H9 (cell line): ENCODE measurements around the gene RAD51. TPM values are rescaled to one million over a fixed set of nuclear protein-coding genes. Genes with fewer than 3 reads are reported as not detected.

Experiments
- DNase-seq: peaks from one replicate; pipeline ENCODE4 v3.0.0-alpha.2; 2017
- H2AFZ ChIP-seq: one replicate; pipeline ENCODE4 v1.6.1; 2013; ENCODE audit warnings: mild to moderate bottlenecking, low read length, control low read depth, moderate library complexity
- H2AK5ac ChIP-seq: 2 replicates; pipeline ENCODE4 v1.6.1; 2013; ENCODE audit warnings: low read length, control low read depth, mixed read lengths; ENCODE audit not compliant: insufficient read length
- H2BK120ac ChIP-seq: one replicate; pipeline ENCODE4 v1.6.1; 2013; ENCODE audit warnings: low read depth, mild to moderate bottlenecking, low read length, control low read depth, inconsistent platforms; ENCODE audit not compliant: poor library complexity, severe bottlenecking
- H2BK12ac ChIP-seq: 2 replicates; pipeline ENCODE4 v1.6.1; 2013; ENCODE audit warnings: low read length, control low read depth, mixed read lengths, low read depth; ENCODE audit not compliant: insufficient read length
- H2BK15ac ChIP-seq: 2 replicates; pipeline ENCODE4 v1.6.1; 2013; ENCODE audit warnings: low read depth, low read length, control low read depth
- H2BK20ac ChIP-seq: one replicate; pipeline ENCODE4 v1.6.1; 2013; ENCODE audit warnings: low read depth, mild to moderate bottlenecking, low read length, control low read depth, inconsistent platforms; ENCODE audit not compliant: poor library complexity, severe bottlenecking
- H2BK5ac ChIP-seq: 2 replicates; pipeline ENCODE4 v1.6.1; 2013; ENCODE audit warnings: low read length, control low read depth, mixed read lengths; ENCODE audit not compliant: insufficient read length
- H3K14ac ChIP-seq: 2 replicates; pipeline ENCODE4 v1.6.1; 2013; ENCODE audit warnings: low read length, control low read depth; ENCODE audit not compliant: insufficient read depth
- H3K18ac ChIP-seq: 2 replicates; pipeline ENCODE4 v1.6.1; 2013; ENCODE audit warnings: low read depth, mild to moderate bottlenecking, mixed read lengths, low read length, control low read depth; ENCODE audit not compliant: insufficient read length
- H3K23ac ChIP-seq: 2 replicates; pipeline ENCODE4 v1.6.1; 2013; ENCODE audit warnings: low read length, control low read depth, mixed read lengths, low read depth; ENCODE audit not compliant: insufficient read length
- H3K23me2 ChIP-seq: 2 replicates; pipeline ENCODE4 v1.6.1; 2013; ENCODE audit warnings: low read depth, mild to moderate bottlenecking, mixed read lengths, low read length, control low read depth; ENCODE audit not compliant: insufficient read length, poor library complexity, severe bottlenecking
- H3K27ac ChIP-seq: 2 replicates; pipeline ENCODE4 v1.5.1; 2013; ENCODE audit warnings: low read length, control low read depth, mixed read lengths, low read depth; ENCODE audit not compliant: insufficient read length
- H3K27me3 ChIP-seq: 2 replicates; pipeline ENCODE4 v1.6.1; 2013; ENCODE audit warnings: low read length, control low read depth, inconsistent platforms; ENCODE audit not compliant: insufficient read depth
- H3K4ac ChIP-seq: 2 replicates; pipeline ENCODE4 v1.6.1; 2013; ENCODE audit warnings: low read depth, mild to moderate bottlenecking, control low read depth, inconsistent platforms, low read length, moderate library complexity
- H3K4me1 ChIP-seq: 2 replicates; pipeline ENCODE4 v1.6.1; 2013; ENCODE audit warnings: low read length, control low read depth, inconsistent platforms; ENCODE audit not compliant: insufficient read depth
- H3K4me2 ChIP-seq: 2 replicates; pipeline ENCODE4 v1.6.1; 2013; ENCODE audit warnings: low read length, control low read depth, mixed read lengths; ENCODE audit not compliant: insufficient read length, insufficient read depth
- H3K56ac ChIP-seq: 2 replicates; pipeline ENCODE4 v1.6.1; 2013; ENCODE audit warnings: low read depth, mild to moderate bottlenecking, mixed read lengths, low read length, control low read depth; ENCODE audit not compliant: insufficient read length
- H3K79me1 ChIP-seq: 2 replicates; pipeline ENCODE4 v1.6.1; 2013; ENCODE audit warnings: low read depth, mild to moderate bottlenecking, moderate library complexity, low read length, control low read depth, inconsistent platforms; ENCODE audit not compliant: insufficient read depth, poor library complexity, severe bottlenecking
- H3K79me2 ChIP-seq: 2 replicates; pipeline ENCODE4 v1.6.1; 2013; ENCODE audit warnings: low read length, control low read depth, inconsistent platforms; ENCODE audit not compliant: insufficient read depth
- H3K9ac ChIP-seq: 2 replicates; pipeline ENCODE4 v1.6.1; 2013; ENCODE audit warnings: low read length, control low read depth, mixed read lengths; ENCODE audit not compliant: insufficient read length; ENCODE audit errors: extremely low read depth
- H3K9me3 ChIP-seq: one replicate; pipeline ENCODE4 v1.6.1; 2013; ENCODE audit warnings: low read depth, low read length, inconsistent platforms; ENCODE audit not compliant: control insufficient read depth
- H3T11ph ChIP-seq: one replicate; pipeline ENCODE4 v1.6.1; 2013; ENCODE audit warnings: mild to moderate bottlenecking, low read length, control low read depth, inconsistent platforms
- H4K20me1 ChIP-seq: one replicate; pipeline ENCODE4 v1.6.1; 2013; ENCODE audit not compliant: control insufficient read depth, insufficient read length, insufficient read depth
- H4K5ac ChIP-seq: 2 replicates; pipeline ENCODE4 v1.6.1; 2013; ENCODE audit warnings: low read depth, mild to moderate bottlenecking, mixed read lengths, low read length, control low read depth; ENCODE audit not compliant: insufficient read length
- H4K8ac ChIP-seq: replicated peaks from 2 replicates; pipeline ENCODE4 v1.6.1; 2013; ENCODE audit warnings: low read length, control low read depth, mixed read lengths, low read depth; ENCODE audit not compliant: insufficient read length
- H4K91ac ChIP-seq: 2 replicates; pipeline ENCODE4 v1.6.1; 2013; ENCODE audit warnings: low read depth, mild to moderate bottlenecking, moderate library complexity, mixed read lengths, low read length, control low read depth; ENCODE audit not compliant: insufficient read length
- H3K27ac Mint-ChIP-seq, 3 experiments: 2 replicates in 2 of 3; 3 replicates in 1 of 3; pipeline ENCODE4 v1.8.0; 2020 to 2021; ENCODE audit warnings: mixed read lengths in 3 of 3, mild to moderate bottlenecking in 1 of 3, moderate library complexity in 1 of 3
- H3K27me3 Mint-ChIP-seq: 2 replicates; pipeline ENCODE4 v1.8.0; 2021; ENCODE audit warnings: low read depth, mild to moderate bottlenecking, moderate library complexity, mixed read lengths
- H3K36me3 Mint-ChIP-seq, 3 experiments: 2 replicates in 2 of 3; 3 replicates in 1 of 3; pipeline ENCODE4 v1.8.0; 2020 to 2021; ENCODE audit warnings: low read depth in 3 of 3, mixed read lengths in 3 of 3; ENCODE audit not compliant: insufficient read depth in 1 of 3
- H3K4me1 Mint-ChIP-seq, 2 experiments: 2 replicates each; pipeline ENCODE4 v1.8.0; 2020; ENCODE audit warnings: mixed read lengths in 2 of 2
- H3K4me3 Mint-ChIP-seq, 2 experiments: 2 replicates in 1 of 2; 3 replicates in 1 of 2; pipeline ENCODE4 v1.8.0; 2020 to 2021; ENCODE audit warnings: mild to moderate bottlenecking in 2 of 2, mixed read lengths in 2 of 2, moderate library complexity in 1 of 2
- H3K9me3 Mint-ChIP-seq, 2 experiments: 2 replicates in 1 of 2; 3 replicates in 1 of 2; pipeline ENCODE4 v1.8.0; 2020; ENCODE audit warnings: mild to moderate bottlenecking in 2 of 2, mixed read lengths in 2 of 2, moderate library complexity in 1 of 2
- CTCF ChIP-seq: fragments of 200-600 bp; sonication (generic); conservative IDR thresholded peaks from 3 replicates; pipeline ENCODE4 v1.8.0; 2021; ENCODE audit warnings: antibody characterized with exemption, mild to moderate bottlenecking
- WGBS: extraction: QIAGEN DNeasy Blood & Tissue Kit; methylation state at CpG from one replicate; pipeline ENCODE4 v1.1.7; 2013; ENCODE audit warnings: missing lambda C conversion rate, low lambda C conversion rate, mixed read lengths; ENCODE audit not compliant: insufficient read length; ENCODE audit errors: extremely low coverage; 5-methylcytosine and 5-hydroxymethylcytosine counted together
- total RNA-seq: library from RNA; stranded (reverse); gene quantifications from 2 replicates; pipeline ENCODE4 v1.2.1, GENCODE V29; 2021

Gene RAD51
- total RNA-seq, 1 experiment from 2014 or later, result 39.2 TPM

GRCh38 chr15:40647523-40647922 is 47.5 kb upstream of the RAD51 start:
- no peak overlapping the region for H3K56ac ChIP-seq
- no peak overlapping the region for H4K91ac ChIP-seq
- no peak overlapping the region for H2BK15ac ChIP-seq
- no peaks in the 10 kb centered on the region for H4K20me1 ChIP-seq
- no peaks in the 10 kb centered on the region for H3K9me3 Mint-ChIP-seq
- H3K79me2 ChIP-seq, result no peaks in the 10 kb centered on the region
- H3K4me2 ChIP-seq, result no peak overlapping the region
- H3K27me3 Mint-ChIP-seq, result no peaks in the 10 kb centered on the region
- H3K36me3 Mint-ChIP-seq, result peaks cover 0 to 4% (median 1%) of the 10 kb centered on the region in 3 experiments; a peak in 3 of 7 replicates
- H3K4me1 Mint-ChIP-seq, result no peaks in the 10 kb centered on the region
- no peak overlapping the region for H3K18ac ChIP-seq
- no peaks in the 10 kb centered on the region for H3K23me2 ChIP-seq
- no peaks in the 10 kb centered on the region for H3K79me1 ChIP-seq
- H3K27me3 ChIP-seq, result no peaks in the 10 kb centered on the region
- no peak overlapping the region for H4K8ac ChIP-seq
- H3K4ac ChIP-seq, result no peak overlapping the region
- H2AK5ac ChIP-seq, result no peak overlapping the region
- no peak overlapping the region for H2BK5ac ChIP-seq
- no peaks in the 10 kb centered on the region for H3K9me3 ChIP-seq
- no peak for DNase-seq
- H3K27ac ChIP-seq, result no peak overlapping the region
- H2AFZ ChIP-seq, result no peak overlapping the region
- H3K23ac ChIP-seq, result no peak overlapping the region
- H3K9ac ChIP-seq, result no peak overlapping the region
- H2BK20ac ChIP-seq, result no peak overlapping the region
- no peak overlapping the region for H2BK12ac ChIP-seq
- H4K5ac ChIP-seq, result no peak overlapping the region
- no peak overlapping the region for H3K14ac ChIP-seq
- WGBS, result no CpG with 5 or more reads among the region's 1 CpG
- no peak overlapping the region for H2BK120ac ChIP-seq
- H3T11ph ChIP-seq, result no peak overlapping the region
- peak overlapping the region in 1 of 3 experiments; percentile 10; a peak in 1 of 7 replicates for H3K27ac Mint-ChIP-seq
- no peak overlapping the region for H3K4me3 Mint-ChIP-seq
- no peaks in the 10 kb centered on the region for H3K4me1 ChIP-seq
- no peak for TF ChIP-seq CTCF
